Tibial nerve (tissue), 4 donors: ENCODE data around the gene GPRIN3.

Experiments
- CTCF ChIP-seq, 5 experiments: fragments of 200-600 bp in 3 of 5; fragments of 450-650 bp in 2 of 5; sonication (generic) in 3 of 5; IDR thresholded peaks; one replicate each; pipeline ENCODE4 v1.5.1; 2016 to 2019; ENCODE audit warnings: antibody characterized with exemption in 5 of 5, mild to moderate bottlenecking in 3 of 5, moderate library complexity in 2 of 5
- EP300 ChIP-seq, 2 donors: sonication (generic); formaldehyde crosslinking; IDR thresholded peaks; one replicate each; pipeline ENCODE4 v1.6.1; 2017; ENCODE audit warnings: antibody characterized with exemption in 2 of 2, mild to moderate bottlenecking in 1 of 2
- POLR2A ChIP-seq, 2 donors: fragments of 450-650 bp; IDR thresholded peaks; one replicate each; pipeline ENCODE4 v1.6.1; 2017; ENCODE audit warnings: antibody characterized with exemption in 2 of 2, mild to moderate bottlenecking in 2 of 2, moderate library complexity in 2 of 2

- TF ChIP-seq EP300 (IDR thresholded peaks at IDR 0.05) (no peak), POLR2A (IDR thresholded peaks at IDR 0.05) (no peak), CTCF (IDR thresholded peaks at IDR 0.05) (no peak)
Measured at GRCh38 chr4:89303177-89303576, 4.4 kb downstream of the GPRIN3 start.
